Measurements from ENCODE around the gene FOXN4.

The FOXN4 gene

DNA sequence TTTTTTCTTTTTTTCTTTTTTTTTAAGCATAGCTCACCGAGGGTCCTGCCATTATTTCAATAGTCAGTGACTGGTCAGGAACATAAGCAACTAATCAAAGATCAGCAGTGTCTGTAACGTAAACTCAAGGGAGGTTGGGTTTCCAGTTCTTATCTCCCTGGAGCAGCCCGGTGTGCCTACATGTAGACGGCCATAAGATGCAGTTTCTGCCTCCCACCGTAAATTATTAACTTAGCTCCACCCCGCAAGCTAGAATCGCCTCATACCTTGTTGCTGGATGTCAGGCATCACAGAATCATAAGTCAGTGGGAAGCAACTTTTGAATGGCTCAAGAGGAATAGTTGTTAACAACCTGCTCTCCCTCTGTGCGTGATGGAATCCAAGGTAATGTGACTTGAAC is 38.5 kb upstream of the FOXN4 start, which contains the start of gene MYO1H:
MYO1H (plus strand) TSS at position 312 of the 400 bp plus-strand sequence; CDS start at position 373, 61 bp downstream.
- TF ChIP-seq, protein P1, sequence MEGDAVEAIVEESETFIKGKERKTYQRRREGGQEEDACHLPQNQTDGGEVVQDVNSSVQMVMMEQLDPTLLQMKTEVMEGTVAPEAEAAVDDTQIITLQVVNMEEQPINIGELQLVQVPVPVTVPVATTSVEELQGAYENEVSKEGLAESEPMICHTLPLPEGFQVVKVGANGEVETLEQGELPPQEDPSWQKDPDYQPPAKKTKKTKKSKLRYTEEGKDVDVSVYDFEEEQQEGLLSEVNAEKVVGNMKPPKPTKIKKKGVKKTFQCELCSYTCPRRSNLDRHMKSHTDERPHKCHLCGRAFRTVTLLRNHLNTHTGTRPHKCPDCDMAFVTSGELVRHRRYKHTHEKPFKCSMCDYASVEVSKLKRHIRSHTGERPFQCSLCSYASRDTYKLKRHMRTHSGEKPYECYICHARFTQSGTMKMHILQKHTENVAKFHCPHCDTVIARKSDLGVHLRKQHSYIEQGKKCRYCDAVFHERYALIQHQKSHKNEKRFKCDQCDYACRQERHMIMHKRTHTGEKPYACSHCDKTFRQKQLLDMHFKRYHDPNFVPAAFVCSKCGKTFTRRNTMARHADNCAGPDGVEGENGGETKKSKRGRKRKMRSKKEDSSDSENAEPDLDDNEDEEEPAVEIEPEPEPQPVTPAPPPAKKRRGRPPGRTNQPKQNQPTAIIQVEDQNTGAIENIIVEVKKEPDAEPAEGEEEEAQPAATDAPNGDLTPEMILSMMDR (IDR thresholded peaks at IDR 0.05; ENCODE audit: low read depth, low read length), result no peak
- no peaks in the 10 kb centered on the region for H3K9me3 ChIP-seq
- DNase-seq, result no peak
- H3K4me3 ChIP-seq (ENCODE audit: low read depth, low read length), result no peak within 1 kb of the TSS
- H3K27me3 ChIP-seq, result peaks cover 5% of the 10 kb centered on the region; the same call in 1 of the 2 replicates
- no peaks in the 10 kb centered on the region for H3K4me1 ChIP-seq
- no peaks in the 10 kb centered on the region for H3K36me3 ChIP-seq

DNA sequence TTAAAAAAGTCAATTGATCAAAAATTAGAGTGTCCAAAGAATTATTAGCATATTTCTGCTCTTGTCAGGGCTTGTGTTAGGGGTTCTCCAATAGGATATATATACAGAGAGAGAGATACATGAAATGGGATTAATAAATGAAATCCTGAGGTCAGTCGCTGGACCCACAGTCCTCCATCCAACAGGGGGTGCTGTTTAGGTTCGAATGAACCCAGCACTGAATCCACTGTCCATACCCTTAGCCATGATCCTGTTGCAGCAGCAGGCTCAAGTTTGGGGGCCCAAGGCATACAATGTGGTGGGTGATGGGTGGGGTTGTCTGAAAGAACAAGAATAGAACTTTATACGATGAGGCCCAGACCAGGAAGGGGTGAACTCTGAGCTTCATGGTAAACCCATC is 37.8 kb upstream of the FOXN4 start:
- Histone ChIP-seq H3K4me1 (no peaks in the 10 kb centered on the region), H3K36me3 (no peaks in the 10 kb centered on the region), H3K9me3 (no peaks in the 10 kb centered on the region), H3K27me3 (peaks cover 5% of the 10 kb centered on the region; the same call in 1 of the 2 replicates), H3K4me3 (ENCODE audit: low read depth, low read length) (no peak overlapping the region)
- TF ChIP-seq, protein P1 (IDR thresholded peaks at IDR 0.05; ENCODE audit: low read depth, low read length), result peak; percentile 52
- DNase-seq, result peak; percentile 30

DNA sequence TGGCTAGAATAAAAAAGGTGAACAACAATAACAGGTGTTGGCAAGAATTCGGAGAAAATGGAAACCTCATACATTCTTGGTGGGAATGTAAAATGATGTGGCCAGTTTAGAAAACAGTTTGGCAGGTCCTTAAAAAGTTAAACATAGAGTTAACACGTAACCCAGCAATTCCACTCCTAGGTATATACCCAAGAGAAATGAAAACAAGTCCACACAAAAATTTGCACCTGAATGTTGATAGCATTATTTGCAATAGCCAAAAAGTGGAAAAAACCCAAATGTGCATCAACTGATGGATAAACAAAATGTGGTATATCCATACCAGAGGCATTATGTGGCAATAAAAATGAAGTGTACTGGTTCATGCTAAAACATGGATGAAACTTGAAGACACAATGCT is 36.3 kb upstream of the FOXN4 start:
- TF ChIP-seq, protein P1 (IDR thresholded peaks at IDR 0.05; ENCODE audit: low read depth, low read length), result no peak
- H3K36me3 ChIP-seq, result no peaks in the 10 kb centered on the region

DNA sequence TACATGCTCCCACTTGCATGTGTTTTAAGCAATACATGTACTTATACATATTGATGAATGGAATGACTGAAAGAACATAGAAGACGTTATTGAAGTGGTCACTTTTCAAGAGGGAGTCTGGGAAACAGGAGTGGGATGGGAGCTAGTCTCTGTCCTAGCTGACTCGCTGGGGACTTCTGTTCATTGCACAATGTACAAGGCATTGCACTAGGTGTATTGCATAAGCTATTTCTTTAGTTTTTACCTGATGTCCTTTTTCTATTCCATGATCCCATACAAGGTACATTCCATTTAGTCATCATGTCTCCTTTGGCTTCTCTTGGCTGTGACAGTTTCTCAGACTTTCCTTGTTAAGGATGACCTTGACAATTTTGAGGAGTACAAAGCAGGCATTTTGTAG is 34.6 kb upstream of the FOXN4 start:
- Histone ChIP-seq H3K9me3 (no peaks in the 10 kb centered on the region), H3K4me3 (ENCODE audit: low read depth, low read length) (no peak overlapping the region), H3K4me1 (no peaks in the 10 kb centered on the region), H3K27me3 (peaks cover 5% of the 10 kb centered on the region; the same call in 1 of the 2 replicates), H3K36me3 (no peaks in the 10 kb centered on the region)
- DNase-seq, result no peak
- TF ChIP-seq, protein P1 (IDR thresholded peaks at IDR 0.05; ENCODE audit: low read depth, low read length), result no peak

More for the DNA sequence above, 36.3 kb upstream of the FOXN4 start:
- Histone ChIP-seq H3K9me3 (no peaks in the 10 kb centered on the region), H3K4me1 (no peaks in the 10 kb centered on the region), H3K27me3 (peaks cover 5% of the 10 kb centered on the region; the same call in 1 of the 2 replicates), H3K4me3 (ENCODE audit: low read depth, low read length) (no peak overlapping the region)
- no peak for DNase-seq

DNA sequence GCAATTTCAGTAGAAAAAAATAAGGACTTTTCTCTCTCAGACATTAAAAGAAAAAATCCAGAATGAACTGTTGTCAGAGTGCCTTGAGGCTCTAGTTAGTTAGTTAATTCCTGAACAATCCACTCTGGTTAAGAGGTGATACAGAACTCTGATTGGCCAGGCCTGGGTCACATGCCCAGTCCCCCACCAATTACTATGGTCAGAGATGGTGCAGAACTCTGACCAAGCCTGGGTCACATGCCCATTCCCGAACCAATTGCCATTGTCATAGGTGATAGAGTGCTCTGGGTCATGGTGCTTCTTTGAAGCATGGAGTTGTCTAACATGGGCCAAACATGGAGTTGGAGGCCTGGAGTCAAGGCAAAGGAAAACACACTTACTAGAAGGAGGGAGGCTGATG is 27.5 kb upstream of the FOXN4 start:
- no peaks in the 10 kb centered on the region for H3K36me3 ChIP-seq
- H3K27me3 ChIP-seq, result no peaks in the 10 kb centered on the region
- H3K9me3 ChIP-seq, result no peaks in the 10 kb centered on the region
- no peak for DNase-seq
- TF ChIP-seq, protein P1 (IDR thresholded peaks at IDR 0.05; ENCODE audit: low read depth, low read length), result no peak
- no peak overlapping the region for H3K4me3 ChIP-seq (ENCODE audit: low read depth, low read length)
- peaks cover 6% of the 10 kb centered on the region for H3K4me1 ChIP-seq

DNA sequence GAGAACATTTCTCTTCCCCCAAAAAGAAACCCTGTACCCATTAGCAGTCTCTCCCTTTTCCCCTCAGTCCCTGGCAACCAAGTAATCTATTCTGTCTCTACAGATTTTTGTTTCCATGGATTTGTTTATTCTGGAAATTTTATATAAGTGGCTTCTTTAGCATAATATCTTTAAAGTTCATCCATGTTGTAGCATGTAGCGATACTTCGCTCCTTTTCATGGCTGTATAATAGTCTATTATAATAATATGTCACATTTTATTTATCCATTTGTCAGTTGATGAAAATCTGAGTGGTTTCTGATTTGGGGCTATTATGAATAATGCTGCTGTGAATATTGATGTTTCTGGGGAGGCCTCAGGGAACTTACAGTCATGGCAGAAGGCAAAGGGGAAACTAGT is 25.8 kb upstream of the FOXN4 start:
- no peak for DNase-seq
- TF ChIP-seq, protein P1 (IDR thresholded peaks at IDR 0.05; ENCODE audit: low read depth, low read length), result no peak
- H3K36me3 ChIP-seq, result no peaks in the 10 kb centered on the region
- H3K4me3 ChIP-seq (ENCODE audit: low read depth, low read length), result no peak overlapping the region
- no peaks in the 10 kb centered on the region for H3K9me3 ChIP-seq
- H3K4me1 ChIP-seq, result peaks cover 20% of the 10 kb centered on the region
- no peaks in the 10 kb centered on the region for H3K27me3 ChIP-seq
